Effector CD4-positive, alpha-beta T cell (primary cell): ENCODE results near the gene ZNRF3.
A peak's percentile ranks its signal among the peaks of the same experiment; 100 is the strongest.
"Not testable (repeated sequence)": the region's sequence is repeated elsewhere in the genome, so short reads cannot be mapped to it uniquely, and the experiment has no call there.

ENCODE experiments used
- DNase-seq: peaks from one replicate; pipeline ENCODE4 v3.0.0-alpha.2; 2020

The ZNRF3 gene

GRCh38 chr22:28884747-28885350, 1.5 kb downstream of the ZNRF3 start:
- no peak for DNase-seq

- no peak for DNase-seq
Observed at GRCh38 chr22:28885939-28886338, 2.6 kb downstream of the ZNRF3 start.

GRCh38 chr22:28886679-28887078, 3.3 kb downstream of the ZNRF3 start:
- not testable (repeated sequence) for DNase-seq

- DNase-seq = no peak
Observed at GRCh38 chr22:28887725-28888459, 4.5 kb downstream of the ZNRF3 start.

GRCh38 chr22:28889478-28890024, 6.2 kb downstream of the ZNRF3 start:
- DNase-seq = no peak

GRCh38 chr22:28891156-28891733, 7.9 kb downstream of the ZNRF3 start:
- DNase-seq = no peak

GRCh38 chr22:28892175-28892731, 8.9 kb downstream of the ZNRF3 start:
- no peak for DNase-seq

DNA sequence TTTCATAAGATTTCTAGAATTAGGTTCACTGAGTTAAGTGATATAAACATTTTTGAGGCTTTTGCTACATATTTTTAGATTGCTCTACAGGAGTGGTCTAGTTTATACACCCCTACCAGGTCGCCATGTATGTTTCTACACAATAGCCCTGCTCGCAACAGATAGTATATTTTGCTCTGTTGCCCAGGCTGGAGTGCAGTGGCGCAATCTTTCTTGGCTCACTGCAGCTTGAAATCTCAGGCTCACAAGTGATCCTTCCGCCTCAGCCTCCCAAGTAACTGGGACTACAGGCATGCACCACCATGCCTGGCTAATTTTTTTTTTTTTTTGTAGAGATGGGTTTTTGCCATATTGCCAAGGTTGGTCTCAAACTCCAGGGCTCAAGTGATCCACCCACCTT, 10.4 kb downstream of the ZNRF3 start:
- no peak for DNase-seq

DNA sequence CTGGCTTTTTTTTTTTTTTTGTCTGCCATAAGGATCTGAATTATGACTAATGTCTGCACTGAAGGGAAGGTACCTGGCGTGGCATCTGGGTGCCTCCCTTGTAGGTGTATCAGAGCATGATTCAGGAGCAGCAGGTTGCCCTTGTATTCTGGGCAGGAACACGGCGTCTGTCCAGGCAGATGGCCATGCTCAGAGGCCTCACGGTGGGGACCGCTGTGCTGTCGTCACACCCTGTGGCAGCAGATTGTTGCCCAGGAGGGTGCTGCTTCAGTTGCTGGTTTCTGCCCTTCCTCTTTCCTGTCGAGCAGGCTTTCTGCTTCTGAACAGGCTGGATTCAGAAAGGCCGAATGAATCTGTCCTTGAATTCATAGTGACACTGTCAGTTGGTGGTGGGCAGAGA, 11.0 kb downstream of the ZNRF3 start:
- no peak for DNase-seq

- no peak for DNase-seq
Observed at GRCh38 chr22:28894807-28895206, 11.4 kb downstream of the ZNRF3 start.

DNA sequence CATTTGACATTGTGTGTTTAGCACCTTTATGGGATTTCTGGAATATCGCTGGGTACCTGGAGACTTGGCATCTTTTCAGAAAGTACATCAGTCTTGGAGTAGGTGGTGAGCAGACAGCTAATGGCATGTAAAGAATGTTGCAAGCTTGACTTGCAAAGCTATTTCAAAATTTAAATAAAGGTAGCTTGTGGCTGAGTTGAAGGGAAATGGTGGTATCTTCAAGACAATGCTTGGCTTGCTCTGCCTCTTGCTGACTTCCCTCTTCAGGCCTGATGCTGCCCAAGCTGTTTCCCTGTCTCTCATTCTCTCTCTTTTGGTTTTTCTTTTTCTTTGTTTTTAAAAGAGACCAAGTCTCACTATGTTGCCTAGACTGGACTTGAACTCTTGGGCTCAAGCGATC, 13.2 kb downstream of the ZNRF3 start:
- DNase-seq = no peak

DNA sequence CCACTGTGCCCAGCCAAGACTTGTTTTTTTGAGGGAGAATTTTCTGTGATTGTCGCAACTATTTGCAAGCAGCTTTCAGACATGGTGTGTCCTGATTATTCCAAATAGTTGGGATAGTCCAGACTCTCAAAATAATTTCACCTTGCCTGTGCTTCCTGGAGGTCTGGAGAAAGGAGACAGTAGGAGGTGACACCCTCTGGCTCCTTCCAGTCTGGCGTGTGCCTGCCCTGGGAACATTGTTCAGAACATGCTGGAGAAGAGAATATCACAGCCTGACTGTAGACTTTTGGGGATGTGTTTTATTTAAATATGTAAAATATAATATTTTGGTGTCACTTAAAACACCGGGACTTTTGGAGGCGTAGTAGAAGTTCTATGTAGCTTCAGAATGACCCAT, 14.9 kb downstream of the ZNRF3 start:
- no peak for DNase-seq

DNA sequence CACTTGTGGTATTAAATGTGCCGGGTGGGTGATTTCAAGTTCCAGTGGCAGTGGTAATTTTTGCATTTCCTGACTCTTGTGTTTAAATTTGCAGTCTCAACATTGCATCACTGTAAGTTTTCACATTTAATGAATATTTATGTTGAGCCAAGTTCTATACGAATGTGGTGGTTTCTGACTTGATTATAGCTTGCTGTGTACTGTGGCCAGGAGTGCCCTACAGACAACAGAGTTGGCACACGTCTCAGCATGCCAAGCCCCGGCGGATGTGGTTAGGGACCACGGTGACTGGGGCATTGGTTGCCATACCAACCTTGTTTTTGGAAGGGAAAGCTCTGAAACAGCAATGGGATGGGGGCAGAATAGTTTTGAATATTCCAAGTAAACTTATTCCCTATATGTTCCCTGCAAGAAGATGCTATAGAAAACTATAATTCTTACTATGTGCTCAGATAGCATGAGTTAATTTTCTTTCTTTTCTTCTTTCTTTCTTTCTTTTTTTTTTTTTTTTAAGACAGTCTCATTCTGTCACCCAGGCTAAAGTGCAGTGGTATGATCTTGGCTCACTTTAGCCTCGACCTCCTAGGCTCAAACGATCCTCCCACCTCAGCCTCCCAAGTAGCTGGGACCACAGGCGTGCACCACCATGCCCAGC, 16.0 kb downstream of the ZNRF3 start:
- DNase-seq = peak; percentile 9

- no peak for DNase-seq
Observed at GRCh38 chr22:28900379-28900925, 17.1 kb downstream of the ZNRF3 start.

- no peak for DNase-seq
Observed at GRCh38 chr22:28902490-28902889, 19.1 kb downstream of the ZNRF3 start.

GRCh38 chr22:28903080-28903479, 19.7 kb downstream of the ZNRF3 start:
- no peak for DNase-seq

DNA sequence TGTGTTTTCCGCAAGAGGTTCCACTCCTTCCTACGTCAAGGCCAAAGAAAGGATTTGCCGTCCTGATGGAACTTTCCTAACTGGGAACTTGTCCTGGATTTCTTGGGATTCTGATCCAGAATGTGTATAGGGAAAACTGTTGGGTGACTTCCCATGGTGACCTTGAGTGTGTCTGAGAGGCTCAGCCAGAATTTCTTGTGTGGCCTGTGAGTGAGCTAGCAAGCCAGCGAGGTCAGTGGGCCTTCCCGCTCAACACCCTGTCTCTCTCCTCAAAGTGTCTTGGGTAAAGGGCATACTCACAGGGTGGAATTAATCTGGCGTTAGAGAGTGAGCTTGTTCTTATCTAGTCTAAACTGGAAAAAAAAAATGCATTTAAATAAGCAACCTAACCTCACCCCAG, 20.4 kb downstream of the ZNRF3 start:
- no peak for DNase-seq

DNA sequence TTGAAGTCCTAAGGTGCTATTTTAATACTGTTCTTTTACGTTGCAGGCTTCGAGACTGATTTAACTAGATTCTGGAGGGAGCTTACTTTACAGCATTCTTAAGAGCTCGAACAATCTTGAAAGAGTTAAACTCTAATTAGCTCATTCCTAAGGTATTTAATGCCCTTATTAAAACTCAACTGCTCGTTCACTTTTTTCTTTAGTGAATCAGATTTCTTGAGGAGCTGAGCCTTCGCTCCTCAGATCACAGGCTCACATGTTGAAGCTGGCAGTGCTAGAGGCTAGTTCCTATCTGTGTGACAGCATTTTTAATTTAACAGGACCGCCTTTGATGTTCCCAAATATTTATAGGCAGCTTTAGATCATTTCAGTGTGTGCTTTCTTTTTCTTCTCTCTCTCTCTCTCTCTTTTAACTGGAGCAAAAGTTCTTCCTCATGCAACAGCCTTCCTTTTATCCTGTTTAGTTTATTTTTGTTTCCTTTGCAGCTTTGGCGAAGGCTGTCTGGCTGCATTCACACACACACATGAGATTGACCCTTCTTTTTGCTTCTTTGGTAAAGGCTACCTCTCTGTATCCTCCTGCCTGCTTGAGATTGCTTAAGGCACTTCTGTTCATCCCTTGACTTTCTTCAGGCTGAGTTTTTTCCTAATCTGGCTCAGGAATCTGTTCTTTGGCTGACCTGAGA, 21.0 kb downstream of the ZNRF3 start:
- no peak for DNase-seq

GRCh38 chr22:28905256-28905832, 22.0 kb downstream of the ZNRF3 start:
- no peak for DNase-seq

GRCh38 chr22:28906312-28906711, 22.9 kb downstream of the ZNRF3 start:
- DNase-seq = no peak

DNA sequence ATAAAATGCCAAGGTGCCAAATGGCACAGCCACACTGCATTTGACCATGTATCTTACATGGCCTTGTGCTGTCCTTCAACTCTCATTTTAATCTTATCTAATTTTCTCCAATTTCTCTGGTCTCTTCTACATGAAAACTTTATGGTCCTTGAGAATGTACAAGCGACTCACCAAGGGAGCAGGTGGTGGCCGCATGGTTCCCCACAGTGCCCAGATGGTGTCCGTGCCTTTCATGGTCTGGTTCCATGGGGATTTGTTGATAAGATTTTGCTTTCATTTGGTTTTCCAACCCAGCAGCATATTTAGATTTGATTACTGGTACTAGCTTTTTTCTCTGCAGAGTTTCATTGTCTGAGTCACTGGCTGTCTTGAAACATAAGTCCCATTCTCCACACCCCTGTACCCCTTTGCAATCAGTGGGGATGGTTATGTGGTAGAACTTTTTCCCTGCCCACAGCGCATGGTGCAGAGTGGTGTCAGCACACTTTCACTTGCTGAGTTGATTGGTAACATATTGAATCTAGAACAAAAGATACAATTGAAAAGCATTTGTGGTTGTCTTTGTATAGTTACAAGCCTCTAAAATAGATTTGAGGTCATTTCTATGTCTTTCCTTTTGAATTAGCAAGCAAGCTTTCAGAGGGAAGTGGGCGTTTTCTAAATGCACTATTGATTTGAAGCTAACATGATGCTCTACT, 24.1 kb downstream of the ZNRF3 start:
- no peak for DNase-seq
